ENCODE results near the gene OR2B6.

OR2B6 gene

DNA sequence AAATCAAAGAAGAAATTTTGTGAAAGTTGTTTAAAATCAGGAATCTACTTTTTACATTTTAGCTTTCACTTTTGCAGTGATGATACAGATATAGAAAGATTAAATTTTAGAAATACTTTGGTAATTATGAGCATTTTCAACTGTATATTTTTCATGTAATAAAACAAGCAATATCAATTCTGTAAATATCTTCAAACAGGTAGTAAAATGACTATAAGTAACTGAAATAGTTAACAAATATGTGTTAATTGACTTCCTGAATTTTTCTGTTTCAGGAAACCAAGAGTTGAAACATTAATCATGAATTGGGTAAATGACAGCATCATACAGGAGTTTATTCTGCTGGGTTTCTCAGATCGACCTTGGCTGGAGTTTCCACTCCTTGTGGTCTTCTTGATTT lies at the start of gene OR2B6:
Gene OR2B6 (plus strand): TSS at position 301 of the 400 bp plus-strand sequence. CDS start 0 bp downstream, at position 301.
- Histone ChIP-seq H3K9me3 (ENCODE audit: insufficient read depth, low read depth, low read length) (no peaks in the 10 kb centered on the region), H3K4me2 (ENCODE audit: low read depth, low read length, poor library complexity, severe bottlenecking) (no peak within 1 kb of the TSS), H3K4me3 (ENCODE audit: low read length, poor library complexity, severe bottlenecking) (no peak within 1 kb of the TSS), H3K79me2 (ENCODE audit: insufficient read depth, low read length) (no peaks in the 10 kb centered on the region), H2AFZ (ENCODE audit: low read length) (no peak within 1 kb of the TSS), H3K36me3 (ENCODE audit: insufficient read depth, low read length) (no peaks in the 10 kb centered on the region), H3K9me2 (replicated peaks; ENCODE audit: low read depth, low read length) (no peaks in the 10 kb centered on the region), H3K27me3 (ENCODE audit: insufficient read depth, low read length, poor library complexity, severe bottlenecking) (no peaks in the 10 kb centered on the region), H4K20me1 (ENCODE audit: insufficient read depth, low read length, poor library complexity, severe bottlenecking) (no peaks in the 10 kb centered on the region), H3K4me1 (ENCODE audit: insufficient read depth, low read length, poor library complexity, severe bottlenecking) (no peaks in the 10 kb centered on the region), H3K9ac (ENCODE audit: low read depth, low read length, poor library complexity, severe bottlenecking) (no peak within 1 kb of the TSS), H3F3A (ENCODE audit: low read depth) (no peaks in the 10 kb centered on the region)
- TF ChIP-seq EZH2phosphoT487 (IDR thresholded peaks at IDR 0.05; ENCODE audit: borderline replicate concordance) = no peak

DNA sequence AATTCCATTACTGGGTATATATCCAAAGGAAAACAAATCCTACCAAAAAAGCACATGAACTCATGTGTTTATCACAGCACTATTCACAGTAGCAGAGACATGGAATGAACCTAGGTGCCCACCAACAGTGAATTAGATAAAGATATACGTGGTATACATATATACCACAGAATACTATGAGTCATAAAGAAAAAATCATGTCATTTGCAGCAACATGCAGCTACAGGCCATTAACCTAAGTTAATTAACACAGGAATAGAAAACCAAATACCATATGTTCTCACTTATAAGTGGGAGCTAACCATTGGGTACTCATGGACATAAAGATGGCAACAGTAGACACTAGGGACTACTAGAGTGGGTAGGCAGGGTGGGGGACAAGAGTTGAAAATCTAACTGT lies 49.0 kb upstream of the OR2B6 start:
- TF ChIP-seq EZH2phosphoT487 (IDR thresholded peaks at IDR 0.05; ENCODE audit: borderline replicate concordance) = no peak
- TF ChIP-seq, protein P1, sequence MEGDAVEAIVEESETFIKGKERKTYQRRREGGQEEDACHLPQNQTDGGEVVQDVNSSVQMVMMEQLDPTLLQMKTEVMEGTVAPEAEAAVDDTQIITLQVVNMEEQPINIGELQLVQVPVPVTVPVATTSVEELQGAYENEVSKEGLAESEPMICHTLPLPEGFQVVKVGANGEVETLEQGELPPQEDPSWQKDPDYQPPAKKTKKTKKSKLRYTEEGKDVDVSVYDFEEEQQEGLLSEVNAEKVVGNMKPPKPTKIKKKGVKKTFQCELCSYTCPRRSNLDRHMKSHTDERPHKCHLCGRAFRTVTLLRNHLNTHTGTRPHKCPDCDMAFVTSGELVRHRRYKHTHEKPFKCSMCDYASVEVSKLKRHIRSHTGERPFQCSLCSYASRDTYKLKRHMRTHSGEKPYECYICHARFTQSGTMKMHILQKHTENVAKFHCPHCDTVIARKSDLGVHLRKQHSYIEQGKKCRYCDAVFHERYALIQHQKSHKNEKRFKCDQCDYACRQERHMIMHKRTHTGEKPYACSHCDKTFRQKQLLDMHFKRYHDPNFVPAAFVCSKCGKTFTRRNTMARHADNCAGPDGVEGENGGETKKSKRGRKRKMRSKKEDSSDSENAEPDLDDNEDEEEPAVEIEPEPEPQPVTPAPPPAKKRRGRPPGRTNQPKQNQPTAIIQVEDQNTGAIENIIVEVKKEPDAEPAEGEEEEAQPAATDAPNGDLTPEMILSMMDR (conservative IDR thresholded peaks at IDR 0.05; ENCODE audit: low read length) = no peak
- no peak overlapping the region for H2AFZ ChIP-seq (ENCODE audit: low read length)
- H3K9me2 ChIP-seq (replicated peaks; ENCODE audit: low read depth, low read length) = no peaks in the 10 kb centered on the region
- H3K4me2 ChIP-seq (ENCODE audit: low read depth, low read length, poor library complexity, severe bottlenecking) = no peak overlapping the region
- no peak overlapping the region for H3K4me3 ChIP-seq (ENCODE audit: low read length, poor library complexity, severe bottlenecking)
- H3K4me1 ChIP-seq (ENCODE audit: insufficient read depth, low read length, poor library complexity, severe bottlenecking) = peaks cover 5% of the 10 kb centered on the region
- H3K27me3 ChIP-seq (ENCODE audit: insufficient read depth, low read length, poor library complexity, severe bottlenecking) = no peaks in the 10 kb centered on the region
- no peaks in the 10 kb centered on the region for H3K36me3 ChIP-seq (ENCODE audit: insufficient read depth, low read length)
- H3F3A ChIP-seq (ENCODE audit: low read depth) = no peaks in the 10 kb centered on the region
- no peaks in the 10 kb centered on the region for H3K9me3 ChIP-seq (ENCODE audit: insufficient read depth, low read depth, low read length)
- no peaks in the 10 kb centered on the region for H3K79me2 ChIP-seq (ENCODE audit: insufficient read depth, low read length)
- no peaks in the 10 kb centered on the region for H4K20me1 ChIP-seq (ENCODE audit: insufficient read depth, low read length, poor library complexity, severe bottlenecking)
- H3K9ac ChIP-seq (ENCODE audit: low read depth, low read length, poor library complexity, severe bottlenecking) = no peak overlapping the region

- no peaks in the 10 kb centered on the region for H3K4me1 ChIP-seq (ENCODE audit: insufficient read depth, low read length, poor library complexity, severe bottlenecking)
- no peaks in the 10 kb centered on the region for H3F3A ChIP-seq (ENCODE audit: low read depth)
- no peaks in the 10 kb centered on the region for H3K9me2 ChIP-seq (replicated peaks; ENCODE audit: low read depth, low read length)
- H4K20me1 ChIP-seq (ENCODE audit: insufficient read depth, low read length, poor library complexity, severe bottlenecking) = no peaks in the 10 kb centered on the region
- H3K27me3 ChIP-seq (ENCODE audit: insufficient read depth, low read length, poor library complexity, severe bottlenecking) = no peaks in the 10 kb centered on the region
- no peaks in the 10 kb centered on the region for H3K9me3 ChIP-seq (ENCODE audit: insufficient read depth, low read depth, low read length)
- no peaks in the 10 kb centered on the region for H3K36me3 ChIP-seq (ENCODE audit: insufficient read depth, low read length)
- TF ChIP-seq EZH2phosphoT487 (IDR thresholded peaks at IDR 0.05; ENCODE audit: borderline replicate concordance) = no peak
- TF ChIP-seq, protein P1 (conservative IDR thresholded peaks at IDR 0.05; ENCODE audit: low read length) = no peak
- no peak within 1 kb of the TSS for H2AFZ ChIP-seq (ENCODE audit: low read length)
- H3K9ac ChIP-seq (ENCODE audit: low read depth, low read length, poor library complexity, severe bottlenecking) = no peak within 1 kb of the TSS
- no peak within 1 kb of the TSS for H3K4me3 ChIP-seq (ENCODE audit: low read length, poor library complexity, severe bottlenecking)
- no peaks in the 10 kb centered on the region for H3K79me2 ChIP-seq (ENCODE audit: insufficient read depth, low read length)
- no peak within 1 kb of the TSS for H3K4me2 ChIP-seq (ENCODE audit: low read depth, low read length, poor library complexity, severe bottlenecking)
Measured at GRCh38 chr6:27911956-27912446, 45.0 kb upstream of the OR2B6 start, which contains the start of gene OR2B2. Gene OR2B2 (minus strand): TSS chr6:27912396. CDS start chr6:27912319, 77 bp downstream.

DNA sequence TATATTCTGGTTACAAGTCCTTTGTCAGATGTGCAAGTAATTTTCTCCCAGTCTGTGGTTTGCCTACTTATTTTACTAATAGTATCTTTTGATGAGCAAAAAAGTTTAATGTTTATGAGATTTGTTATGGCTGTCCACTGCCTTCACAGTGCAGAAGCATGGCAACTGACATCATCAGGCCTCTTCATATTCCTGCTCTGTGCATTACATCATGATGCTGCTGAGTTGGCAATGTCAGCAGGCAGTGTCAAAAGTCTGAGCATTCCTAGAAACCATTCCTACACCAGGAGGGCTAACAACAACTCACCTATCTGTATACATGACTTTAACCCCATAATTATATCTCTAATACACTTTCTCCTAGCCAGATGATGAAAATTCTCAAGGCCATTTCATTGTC lies 34.1 kb upstream of the OR2B6 start:
- H3K36me3 ChIP-seq (ENCODE audit: insufficient read depth, low read length) = no peaks in the 10 kb centered on the region
- no peaks in the 10 kb centered on the region for H3K4me1 ChIP-seq (ENCODE audit: insufficient read depth, low read length, poor library complexity, severe bottlenecking)
- no peak overlapping the region for H3K9ac ChIP-seq (ENCODE audit: low read depth, low read length, poor library complexity, severe bottlenecking)
- H3K9me3 ChIP-seq (ENCODE audit: insufficient read depth, low read depth, low read length) = no peaks in the 10 kb centered on the region
- no peak overlapping the region for H3K4me3 ChIP-seq (ENCODE audit: low read length, poor library complexity, severe bottlenecking)
- H3K79me2 ChIP-seq (ENCODE audit: insufficient read depth, low read length) = no peaks in the 10 kb centered on the region
- H3K27me3 ChIP-seq (ENCODE audit: insufficient read depth, low read length, poor library complexity, severe bottlenecking) = no peaks in the 10 kb centered on the region
- no peaks in the 10 kb centered on the region for H3K9me2 ChIP-seq (replicated peaks; ENCODE audit: low read depth, low read length)
- no peaks in the 10 kb centered on the region for H4K20me1 ChIP-seq (ENCODE audit: insufficient read depth, low read length, poor library complexity, severe bottlenecking)
- H3K4me2 ChIP-seq (ENCODE audit: low read depth, low read length, poor library complexity, severe bottlenecking) = no peak overlapping the region
- TF ChIP-seq EZH2phosphoT487 (IDR thresholded peaks at IDR 0.05; ENCODE audit: borderline replicate concordance) = no peak
- TF ChIP-seq, protein P1 (conservative IDR thresholded peaks at IDR 0.05; ENCODE audit: low read length) = no peak
- H3F3A ChIP-seq (ENCODE audit: low read depth) = no peaks in the 10 kb centered on the region
- H2AFZ ChIP-seq (ENCODE audit: low read length) = no peak overlapping the region
